ENCODE measurements around the gene MIER2.

The MIER2 gene

GRCh38 chr19:307793-308420, 36.7 kb downstream of the MIER2 start:
- DNase-seq (ENCODE audit: low spot score), result no peak

GRCh38 chr19:307111-307531, 37.5 kb downstream of the MIER2 start:
- no peak for DNase-seq (ENCODE audit: low spot score)

GRCh38 chr19:306151-306900, 38.3 kb downstream of the MIER2 start:
- DNase-seq (ENCODE audit: low spot score), result no peak

- no peak for DNase-seq (ENCODE audit: low spot score)
Observed at GRCh38 chr19:305240-306150, 39.1 kb downstream of the MIER2 start.

GRCh38 chr19:296476-297225, 47.9 kb downstream of the MIER2 start:
- DNase-seq (ENCODE audit: low spot score), result no peak

GRCh38 chr19:295687-296370, 48.8 kb downstream of the MIER2 start:
- DNase-seq (ENCODE audit: low spot score), result no peak

- no peak for DNase-seq (ENCODE audit: low spot score)
Observed at GRCh38 chr19:294946-295686, 49.5 kb downstream of the MIER2 start.

GRCh38 chr19:294341-294945, 50.2 kb downstream of the MIER2 start:
- DNase-seq (ENCODE audit: low spot score), result no peak

- DNase-seq (ENCODE audit: low spot score), result no peak
Observed at GRCh38 chr19:293436-294110, 51.0 kb downstream of the MIER2 start.

GRCh38 chr19:292951-293350, 51.6 kb downstream of the MIER2 start:
- DNase-seq (ENCODE audit: low spot score), result no peak

- DNase-seq (ENCODE audit: low spot score), result no peak
Observed at GRCh38 chr19:292281-292884, 52.2 kb downstream of the MIER2 start.

- DNase-seq (ENCODE audit: low spot score), result peak; percentile 49
Observed at GRCh38 chr19:291561-292280, 52.9 kb downstream of the MIER2 start.

GRCh38 chr19:291006-291521, 53.5 kb downstream of the MIER2 start, which contains the start of gene PLPP2:
TSS of gene PLPP2 (minus strand) at chr19:291403. CDS start at chr19:291336, 67 bp downstream.
- peak; percentile 70 for DNase-seq (ENCODE audit: low spot score)

GRCh38 chr19:290372-291005, 54.1 kb downstream of the MIER2 start:
- peak; percentile 93 for DNase-seq (ENCODE audit: low spot score)

- DNase-seq (ENCODE audit: low spot score), result no peak
Observed at GRCh38 chr19:289651-290371, 54.8 kb downstream of the MIER2 start.

GRCh38 chr19:288911-289310, 55.7 kb downstream of the MIER2 start:
- no peak for DNase-seq (ENCODE audit: low spot score)

- no peak for DNase-seq (ENCODE audit: low spot score)
Observed at GRCh38 chr19:287381-287871, 57.2 kb downstream of the MIER2 start.
